Measurements from ENCODE around the gene GAST. TPM values are rescaled to one million over a fixed set of nuclear protein-coding genes. Genes with fewer than 3 reads are reported as not detected.
A peak's percentile ranks its signal among the peaks of the same experiment; 100 is the strongest.

Gene GAST
- total and polyA plus RNA-seq, 9 of the 15 experiments (the other 6 are each of a cell fraction or from before 2014, with no cell fraction given): not detected

DNA sequence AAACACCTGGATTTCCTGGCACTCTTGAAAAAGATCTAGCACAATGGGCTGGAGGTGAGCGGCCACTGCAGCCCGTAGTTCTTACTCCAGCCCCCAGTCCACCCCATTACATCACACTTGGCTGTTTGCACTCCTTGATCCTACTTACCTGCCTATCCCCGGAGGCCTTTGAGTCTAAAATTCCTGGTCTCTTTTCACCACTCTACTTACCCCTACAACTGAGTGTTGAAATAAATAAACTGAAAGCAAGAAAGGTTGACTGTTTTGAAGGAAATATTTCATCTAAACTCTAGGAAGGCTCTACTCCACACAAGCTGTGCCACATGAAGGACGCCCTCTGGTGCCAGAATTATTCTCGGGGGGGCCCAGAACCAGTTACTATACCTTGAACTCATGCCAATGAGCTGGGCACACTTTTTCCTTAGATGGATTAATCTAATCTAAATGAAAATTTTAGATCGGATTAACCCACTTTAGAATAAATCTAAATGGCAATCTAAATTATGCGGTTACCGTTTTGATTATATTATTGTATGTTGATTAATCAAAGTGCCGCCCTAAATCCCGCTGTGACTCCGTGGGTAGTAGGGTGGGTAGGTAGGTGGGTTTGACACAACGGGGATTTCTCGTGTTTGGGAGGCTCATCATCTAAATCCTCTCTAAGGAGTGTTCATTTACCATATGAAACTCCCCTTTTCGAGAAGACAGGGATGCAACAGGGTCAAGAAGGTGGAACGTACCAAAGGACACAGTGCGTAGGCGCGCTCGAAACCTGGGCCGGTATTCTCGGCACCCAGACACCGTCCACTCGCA is 24.1 kb upstream of the GAST start (continued):
- TF ChIP-seq, protein P1, sequence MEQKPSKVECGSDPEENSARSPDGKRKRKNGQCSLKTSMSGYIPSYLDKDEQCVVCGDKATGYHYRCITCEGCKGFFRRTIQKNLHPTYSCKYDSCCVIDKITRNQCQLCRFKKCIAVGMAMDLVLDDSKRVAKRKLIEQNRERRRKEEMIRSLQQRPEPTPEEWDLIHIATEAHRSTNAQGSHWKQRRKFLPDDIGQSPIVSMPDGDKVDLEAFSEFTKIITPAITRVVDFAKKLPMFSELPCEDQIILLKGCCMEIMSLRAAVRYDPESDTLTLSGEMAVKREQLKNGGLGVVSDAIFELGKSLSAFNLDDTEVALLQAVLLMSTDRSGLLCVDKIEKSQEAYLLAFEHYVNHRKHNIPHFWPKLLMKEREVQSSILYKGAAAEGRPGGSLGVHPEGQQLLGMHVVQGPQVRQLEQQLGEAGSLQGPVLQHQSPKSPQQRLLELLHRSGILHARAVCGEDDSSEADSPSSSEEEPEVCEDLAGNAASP (IDR thresholded peaks at IDR 0.05): no peak
- TF ChIP-seq, protein P2, sequence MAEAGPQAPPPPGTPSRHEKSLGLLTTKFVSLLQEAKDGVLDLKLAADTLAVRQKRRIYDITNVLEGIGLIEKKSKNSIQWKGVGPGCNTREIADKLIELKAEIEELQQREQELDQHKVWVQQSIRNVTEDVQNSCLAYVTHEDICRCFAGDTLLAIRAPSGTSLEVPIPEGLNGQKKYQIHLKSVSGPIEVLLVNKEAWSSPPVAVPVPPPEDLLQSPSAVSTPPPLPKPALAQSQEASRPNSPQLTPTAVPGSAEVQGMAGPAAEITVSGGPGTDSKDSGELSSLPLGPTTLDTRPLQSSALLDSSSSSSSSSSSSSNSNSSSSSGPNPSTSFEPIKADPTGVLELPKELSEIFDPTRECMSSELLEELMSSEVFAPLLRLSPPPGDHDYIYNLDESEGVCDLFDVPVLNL (CRISPR knock-in tag; IDR thresholded peaks at IDR 0.05; ENCODE audit: low read depth): no peak
- no peak for TF ChIP-seq U2AF1 (optimal IDR thresholded peaks at IDR 0.05; ENCODE audit: low read depth, low read length)
- TF ChIP-seq, protein P3, sequence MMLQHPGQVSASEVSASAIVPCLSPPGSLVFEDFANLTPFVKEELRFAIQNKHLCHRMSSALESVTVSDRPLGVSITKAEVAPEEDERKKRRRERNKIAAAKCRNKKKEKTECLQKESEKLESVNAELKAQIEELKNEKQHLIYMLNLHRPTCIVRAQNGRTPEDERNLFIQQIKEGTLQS (IDR thresholded peaks at IDR 0.05): peak; percentile 35; the same call in 1 of the 2 replicates
- TF ChIP-seq, protein P3 (CRISPR knock-in tag; conservative IDR thresholded peaks at IDR 0.05): no peak
- no peak for TF ChIP-seq GTF2A2 (tag; IDR thresholded peaks at IDR 0.05)
- TF ChIP-seq, protein P4, sequence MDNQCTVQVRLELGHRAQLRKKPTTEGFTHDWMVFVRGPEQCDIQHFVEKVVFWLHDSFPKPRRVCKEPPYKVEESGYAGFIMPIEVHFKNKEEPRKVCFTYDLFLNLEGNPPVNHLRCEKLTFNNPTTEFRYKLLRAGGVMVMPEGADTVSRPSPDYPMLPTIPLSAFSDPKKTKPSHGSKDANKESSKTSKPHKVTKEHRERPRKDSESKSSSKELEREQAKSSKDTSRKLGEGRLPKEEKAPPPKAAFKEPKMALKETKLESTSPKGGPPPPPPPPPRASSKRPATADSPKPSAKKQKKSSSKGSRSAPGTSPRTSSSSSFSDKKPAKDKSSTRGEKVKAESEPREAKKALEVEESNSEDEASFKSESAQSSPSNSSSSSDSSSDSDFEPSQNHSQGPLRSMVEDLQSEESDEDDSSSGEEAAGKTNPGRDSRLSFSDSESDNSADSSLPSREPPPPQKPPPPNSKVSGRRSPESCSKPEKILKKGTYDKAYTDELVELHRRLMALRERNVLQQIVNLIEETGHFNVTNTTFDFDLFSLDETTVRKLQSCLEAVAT (IDR thresholded peaks at IDR 0.05): peak in 1 of 2 experiments; percentile 12; a peak in 1 of 4 replicates
- TF ChIP-seq, protein P5, sequence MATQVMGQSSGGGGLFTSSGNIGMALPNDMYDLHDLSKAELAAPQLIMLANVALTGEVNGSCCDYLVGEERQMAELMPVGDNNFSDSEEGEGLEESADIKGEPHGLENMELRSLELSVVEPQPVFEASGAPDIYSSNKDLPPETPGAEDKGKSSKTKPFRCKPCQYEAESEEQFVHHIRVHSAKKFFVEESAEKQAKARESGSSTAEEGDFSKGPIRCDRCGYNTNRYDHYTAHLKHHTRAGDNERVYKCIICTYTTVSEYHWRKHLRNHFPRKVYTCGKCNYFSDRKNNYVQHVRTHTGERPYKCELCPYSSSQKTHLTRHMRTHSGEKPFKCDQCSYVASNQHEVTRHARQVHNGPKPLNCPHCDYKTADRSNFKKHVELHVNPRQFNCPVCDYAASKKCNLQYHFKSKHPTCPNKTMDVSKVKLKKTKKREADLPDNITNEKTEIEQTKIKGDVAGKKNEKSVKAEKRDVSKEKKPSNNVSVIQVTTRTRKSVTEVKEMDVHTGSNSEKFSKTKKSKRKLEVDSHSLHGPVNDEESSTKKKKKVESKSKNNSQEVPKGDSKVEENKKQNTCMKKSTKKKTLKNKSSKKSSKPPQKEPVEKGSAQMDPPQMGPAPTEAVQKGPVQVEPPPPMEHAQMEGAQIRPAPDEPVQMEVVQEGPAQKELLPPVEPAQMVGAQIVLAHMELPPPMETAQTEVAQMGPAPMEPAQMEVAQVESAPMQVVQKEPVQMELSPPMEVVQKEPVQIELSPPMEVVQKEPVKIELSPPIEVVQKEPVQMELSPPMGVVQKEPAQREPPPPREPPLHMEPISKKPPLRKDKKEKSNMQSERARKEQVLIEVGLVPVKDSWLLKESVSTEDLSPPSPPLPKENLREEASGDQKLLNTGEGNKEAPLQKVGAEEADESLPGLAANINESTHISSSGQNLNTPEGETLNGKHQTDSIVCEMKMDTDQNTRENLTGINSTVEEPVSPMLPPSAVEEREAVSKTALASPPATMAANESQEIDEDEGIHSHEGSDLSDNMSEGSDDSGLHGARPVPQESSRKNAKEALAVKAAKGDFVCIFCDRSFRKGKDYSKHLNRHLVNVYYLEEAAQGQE (IDR thresholded peaks at IDR 0.05; ENCODE audit: borderline replicate concordance): peak; percentile 37; the same call in 1 of the 2 replicates
- TF ChIP-seq, protein P5 (CRISPR knock-in tag; IDR thresholded peaks at IDR 0.05; ENCODE audit: low read depth): no peak
- TF ChIP-seq, protein P6, sequence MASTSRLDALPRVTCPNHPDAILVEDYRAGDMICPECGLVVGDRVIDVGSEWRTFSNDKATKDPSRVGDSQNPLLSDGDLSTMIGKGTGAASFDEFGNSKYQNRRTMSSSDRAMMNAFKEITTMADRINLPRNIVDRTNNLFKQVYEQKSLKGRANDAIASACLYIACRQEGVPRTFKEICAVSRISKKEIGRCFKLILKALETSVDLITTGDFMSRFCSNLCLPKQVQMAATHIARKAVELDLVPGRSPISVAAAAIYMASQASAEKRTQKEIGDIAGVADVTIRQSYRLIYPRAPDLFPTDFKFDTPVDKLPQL (IDR thresholded peaks at IDR 0.05; ENCODE audit: extremely low read depth, insufficient read length): no peak
- TF ChIP-seq NR4A1 (CRISPR knock-in tag; IDR thresholded peaks at IDR 0.05): no peak
- no peak; the same call in 1 of the 2 replicates for TF ChIP-seq NR4A1 (tag; IDR thresholded peaks at IDR 0.05)
- TF ChIP-seq SREBF1 (IDR thresholded peaks at IDR 0.05; ENCODE audit: borderline replicate concordance, low read depth, low read length): no peak
